T-helper 2 cell treated with Interferon-gamma antibody and Interleukin-4, amounts not matched to agents 100 ng/mL and 5 ng/mL, for 36 hours (primary cell): ENCODE data around the gene DIAPH3. TPM values are rescaled to one million over a fixed set of nuclear protein-coding genes. Genes with fewer than 3 reads are reported as not detected.

Experiments used
- intact Hi-C: fragments of 100-400 bp; cut with micrococcal nuclease; formaldehyde crosslinking; loops from one replicate; pipeline ENCODE4 v1.15.1; 2023
- total RNA-seq: library from RNA; stranded (reverse); gene quantifications from 2 replicates; pipeline ENCODE4 v1.2.3, GENCODE V29; 2022

DIAPH3 gene
- total RNA-seq, 1 donor from 2014 or later: 24.2 TPM

DNA sequence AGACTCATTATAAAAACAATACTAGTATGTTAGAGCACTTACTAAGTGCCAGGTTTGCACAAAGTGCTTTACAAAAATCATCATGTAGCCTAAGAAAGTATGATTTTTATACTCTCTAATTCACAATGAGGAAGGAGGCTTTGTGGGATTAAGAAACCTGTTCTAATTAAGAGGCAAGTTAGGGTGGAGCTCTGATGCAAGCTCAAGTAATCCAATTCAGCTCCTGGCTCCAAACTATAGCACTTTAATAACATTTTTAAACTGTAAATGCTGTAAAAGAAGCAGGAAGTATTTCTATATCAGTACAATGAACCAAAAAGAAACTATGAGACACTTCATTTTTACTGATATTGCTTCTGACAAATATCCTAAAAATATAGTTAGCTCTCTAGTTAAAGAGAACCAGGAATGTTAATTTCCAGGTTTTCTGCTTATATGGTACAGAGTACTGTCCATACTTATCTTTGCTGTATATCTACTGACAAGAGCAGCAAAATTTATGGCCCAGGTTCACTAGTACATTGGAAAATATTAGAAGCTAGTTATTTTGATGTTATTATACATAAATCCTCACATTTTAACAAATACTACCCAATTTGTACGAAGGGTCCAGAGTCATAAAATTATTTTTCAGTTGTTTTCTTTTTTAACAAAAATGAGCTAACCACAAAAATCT is 482.0 kb downstream of the DIAPH3 start:
- intact Hi-C loops: no loop called here

DNA sequence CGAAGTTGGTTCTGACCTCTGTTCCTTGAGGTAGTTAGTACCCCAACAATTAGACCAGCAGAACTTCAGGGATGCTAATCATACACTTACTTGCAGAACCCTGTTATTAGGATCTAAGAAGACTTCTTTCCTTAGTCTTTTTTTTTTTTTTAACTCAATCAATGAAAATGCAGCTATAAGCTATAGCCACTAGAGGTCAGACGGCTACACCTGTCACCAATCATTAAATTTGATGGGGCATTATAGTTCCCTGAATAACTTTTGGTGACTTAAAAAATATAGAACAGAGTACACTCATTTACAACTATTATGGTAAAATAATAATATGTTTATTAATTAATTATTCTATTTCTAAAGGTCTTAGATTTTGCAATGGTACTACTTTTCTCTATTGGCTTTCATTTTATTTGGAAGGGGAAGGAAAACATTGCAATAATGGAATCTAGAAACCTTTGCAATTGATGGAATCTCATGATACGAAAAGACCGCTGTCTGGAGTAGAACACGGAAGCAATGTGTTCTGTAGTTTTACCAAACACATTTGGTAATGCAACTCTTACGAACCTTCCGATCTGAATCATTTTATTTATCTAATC is 483.2 kb downstream of the DIAPH3 start:
- intact Hi-C loops: loop anchor here (1.0 kb wide), 3 partner anchors 226 to 751 kb away; no protein-coding TSS in a partner anchor

DNA sequence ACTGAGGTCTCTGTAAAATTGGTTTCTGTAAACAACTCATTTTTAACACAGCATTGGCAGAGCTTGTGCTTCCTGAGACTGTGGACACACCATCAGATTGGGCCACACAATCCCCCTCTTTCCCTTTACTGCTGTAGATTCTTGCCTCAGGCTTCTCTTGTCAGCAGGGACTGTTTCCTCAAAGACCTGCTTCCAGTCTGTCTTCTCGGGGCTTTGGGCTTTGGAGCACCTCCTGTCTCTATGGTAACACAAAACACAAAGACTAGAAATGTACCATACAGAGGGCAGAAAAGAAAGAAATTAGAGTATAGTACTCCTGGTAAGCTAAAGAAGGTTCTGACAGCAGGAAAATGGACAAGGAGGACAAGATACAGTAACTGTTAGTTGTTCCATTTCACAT is 484.5 kb downstream of the DIAPH3 start:
- intact Hi-C loops: no loop called here

DNA sequence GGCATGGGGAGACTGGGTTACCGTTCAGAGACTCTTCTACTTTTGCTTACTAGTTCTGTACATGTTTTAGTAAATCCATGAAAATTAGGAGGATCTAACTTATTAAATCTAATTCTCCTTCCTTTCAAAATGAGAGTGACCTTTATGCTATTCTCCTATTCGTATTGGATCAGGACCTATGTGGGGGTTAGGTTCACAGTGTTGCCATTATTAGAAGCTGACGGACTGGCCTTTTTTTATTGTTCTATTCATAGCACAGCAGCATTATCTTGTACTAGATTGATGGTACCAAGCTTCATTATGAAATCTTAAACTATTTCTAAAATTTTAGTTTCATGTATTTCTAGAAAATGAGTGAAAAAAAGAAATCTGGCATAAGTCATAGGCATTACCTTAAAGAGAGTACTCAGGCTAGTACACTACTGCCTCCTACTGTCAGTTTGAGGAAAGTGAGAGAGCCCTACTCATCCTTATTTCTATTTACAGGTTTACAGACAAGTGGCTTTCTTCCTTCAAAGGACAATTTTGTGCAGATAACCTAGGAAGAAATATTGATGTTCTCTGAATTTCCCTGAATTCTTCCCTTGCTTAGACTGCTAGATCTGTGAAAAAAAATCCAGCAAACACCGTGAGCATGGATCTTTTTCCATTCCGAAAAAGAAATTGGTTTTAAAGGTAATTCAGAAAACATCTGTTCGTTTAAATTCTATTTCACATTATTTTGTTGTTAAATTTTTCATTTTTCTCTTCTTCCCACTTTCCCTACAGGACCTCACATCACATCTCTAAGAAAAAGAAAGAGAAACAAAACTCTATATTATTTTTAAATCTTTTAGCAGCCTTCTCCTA is 485.5 kb downstream of the DIAPH3 start:
- intact Hi-C loops: loop anchor here (1.0 kb wide), 1 partner anchor 287 kb away; no protein-coding TSS in a partner anchor

DNA sequence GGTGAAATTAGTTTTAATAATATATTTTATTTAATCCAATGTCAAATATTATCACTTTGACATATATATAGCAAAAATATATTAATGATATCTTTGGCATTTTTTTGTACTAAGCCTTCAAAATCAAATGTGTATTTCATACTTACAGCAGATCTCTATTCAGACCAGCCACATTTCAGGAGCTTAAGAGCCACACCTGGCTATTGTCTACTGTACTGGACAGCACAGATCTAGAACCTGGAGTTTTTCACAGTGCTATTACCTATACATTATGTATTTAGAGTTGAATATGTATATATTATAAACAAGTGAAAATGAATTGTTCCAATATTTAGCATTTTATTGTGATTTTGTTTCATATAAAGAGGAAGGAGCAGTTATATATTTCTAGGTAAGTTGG is 486.3 kb downstream of the DIAPH3 start:
- intact Hi-C loops: no loop called here

DNA sequence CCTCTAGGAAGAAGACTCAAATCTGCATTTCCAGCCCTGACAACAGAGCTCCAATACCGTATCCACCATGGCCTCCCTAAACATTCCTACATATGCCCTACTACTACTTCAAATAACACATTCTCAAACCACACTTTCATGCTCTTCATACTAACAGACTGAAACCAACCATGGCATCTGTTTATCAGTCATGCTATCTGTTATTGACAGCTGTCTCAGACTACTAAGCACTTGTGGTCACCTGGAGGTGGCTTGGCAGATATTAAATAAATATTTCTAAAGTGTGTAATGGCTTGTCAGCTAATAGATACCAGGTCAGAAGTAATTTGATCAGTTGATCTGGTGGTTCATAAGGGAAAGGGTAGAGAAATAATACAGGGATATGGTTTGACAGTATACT is 489.1 kb downstream of the DIAPH3 start:
- intact Hi-C loops: no loop called here

DNA sequence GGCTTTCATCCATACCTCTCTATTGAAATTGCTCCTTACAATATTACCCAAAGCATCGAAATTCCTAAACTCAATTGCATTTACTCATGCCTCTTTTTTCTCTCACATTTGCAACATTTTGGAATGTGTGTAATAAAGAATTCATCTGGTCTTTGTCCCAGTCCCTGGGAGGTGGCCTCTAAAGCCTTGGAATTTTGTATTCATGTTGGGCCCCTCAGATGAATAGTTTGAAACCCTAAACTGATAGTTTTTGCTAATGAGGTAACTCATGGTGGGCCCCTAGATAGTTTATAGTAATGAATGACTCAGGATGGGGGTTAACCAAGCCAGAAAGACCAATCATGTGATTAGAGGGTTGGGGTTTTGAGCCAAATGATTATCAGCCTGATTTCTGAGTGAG is 490.4 kb downstream of the DIAPH3 start:
- intact Hi-C loops: no loop called here

DNA sequence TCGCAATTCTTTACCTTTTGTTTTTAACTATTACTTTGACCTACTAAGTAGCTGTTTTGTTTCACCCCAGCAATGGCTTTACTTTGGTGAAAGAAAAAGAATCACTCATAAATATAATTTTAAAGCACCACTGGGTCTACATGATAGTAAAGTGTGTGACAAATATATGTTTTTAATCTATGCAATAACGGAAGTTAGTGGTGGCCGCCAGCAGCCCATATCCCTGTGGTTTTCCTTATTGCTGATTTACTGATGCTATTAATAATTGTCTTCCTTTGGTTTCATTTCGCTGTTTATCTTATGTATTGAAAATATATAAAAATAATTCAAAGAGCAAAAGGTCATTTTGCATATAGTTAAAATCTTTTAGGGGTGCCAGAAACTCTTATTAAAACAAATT is 491.3 kb downstream of the DIAPH3 start:
- intact Hi-C loops: no loop called here

DNA sequence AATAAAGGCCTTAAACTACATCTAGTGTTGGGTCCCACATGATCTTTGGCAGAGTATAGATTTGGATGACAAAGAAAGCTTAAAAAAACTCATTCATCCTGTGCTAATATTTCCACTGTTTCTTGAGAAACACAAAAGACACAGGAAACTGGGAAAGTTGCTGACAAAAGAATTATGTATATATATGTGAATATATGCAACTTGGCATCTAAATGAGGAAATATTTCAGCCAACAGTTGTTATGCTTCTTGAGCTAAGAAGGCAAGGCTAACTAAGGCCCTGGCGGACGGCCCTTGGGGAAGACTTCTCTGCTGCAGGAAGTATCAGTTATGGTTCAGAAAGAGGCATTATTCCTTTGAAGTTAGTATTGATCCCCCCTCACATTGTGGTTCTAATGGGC is 491.8 kb downstream of the DIAPH3 start:
- intact Hi-C loops: no loop called here

DNA sequence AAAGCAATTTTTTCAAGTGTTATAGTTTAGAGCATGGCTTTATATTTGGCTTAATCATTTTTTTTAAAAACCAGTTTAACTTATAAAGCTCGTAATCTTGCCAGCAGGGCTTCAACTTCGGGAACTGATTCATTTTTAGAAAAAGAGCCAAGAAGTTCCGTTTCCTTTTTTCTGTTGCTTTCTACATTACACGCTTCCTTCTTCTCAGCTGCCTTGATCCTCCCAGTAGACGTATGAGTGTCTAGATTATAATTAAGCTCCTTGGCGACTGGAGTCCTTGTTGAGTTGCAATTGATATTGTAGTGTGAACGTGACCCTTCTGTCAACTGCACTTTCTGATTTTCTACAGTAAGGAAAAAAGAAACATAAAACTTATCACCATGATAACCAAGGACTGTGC is 497.2 kb downstream of the DIAPH3 start:
- intact Hi-C loops: no loop called here

DNA sequence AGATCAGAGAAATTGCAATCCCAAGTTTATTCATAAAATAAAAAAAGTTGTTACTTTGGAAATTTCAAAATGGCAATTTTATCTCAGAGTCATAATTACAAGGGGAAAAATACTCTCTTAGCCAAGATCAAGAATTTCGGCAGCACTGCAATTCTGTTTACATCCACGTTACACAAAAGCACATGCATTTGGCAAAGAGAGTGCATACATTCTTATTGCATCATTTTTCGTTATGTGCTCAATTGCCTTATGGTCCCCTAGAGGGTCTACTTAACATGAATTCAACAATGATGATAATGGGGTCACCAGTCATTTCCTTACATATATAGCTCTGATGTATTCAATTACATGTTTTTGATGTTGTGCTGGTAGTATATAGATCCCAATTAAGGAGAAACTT is 498.0 kb downstream of the DIAPH3 start:
- intact Hi-C loops: no loop called here

DNA sequence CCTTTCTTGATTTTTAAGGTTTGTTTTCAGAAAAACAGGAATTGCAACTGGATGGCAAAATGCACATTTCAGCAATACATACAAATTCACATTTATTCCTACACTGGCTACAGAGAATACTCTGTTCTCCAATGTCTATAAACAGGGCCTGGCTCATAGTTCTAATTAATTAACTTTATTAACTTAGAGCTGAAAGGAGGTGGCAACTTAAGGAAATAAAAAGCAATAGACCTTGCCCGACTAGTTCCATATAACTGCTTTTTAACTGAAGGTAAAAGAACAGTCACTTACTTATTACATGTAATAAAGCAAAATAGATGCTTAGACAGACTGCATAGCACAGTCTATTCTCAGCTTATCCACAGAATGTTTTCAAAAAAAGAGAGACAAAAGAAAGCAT is 498.5 kb downstream of the DIAPH3 start:
- intact Hi-C loops: no loop called here

DNA sequence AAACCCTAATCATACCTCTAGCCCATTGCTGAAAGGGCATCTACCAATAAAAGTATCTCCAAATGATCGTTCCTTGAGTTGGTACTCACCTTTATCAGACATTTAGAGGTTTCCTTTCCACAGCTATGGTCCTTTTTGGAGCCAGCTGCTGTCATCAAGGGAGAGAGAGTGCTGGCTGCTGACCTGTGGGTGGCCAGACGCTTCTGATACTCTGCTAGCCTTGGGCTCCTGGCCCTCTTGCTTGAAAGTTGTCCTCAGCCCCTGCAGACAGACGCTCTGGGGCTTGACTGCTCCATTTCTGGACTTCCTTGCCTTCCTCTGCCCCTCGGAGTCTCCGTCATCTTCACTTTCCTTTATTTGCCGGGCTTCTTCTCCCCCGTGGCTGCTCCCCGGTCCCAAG is 499.1 kb downstream of the DIAPH3 start:
- intact Hi-C loops: no loop called here

DNA sequence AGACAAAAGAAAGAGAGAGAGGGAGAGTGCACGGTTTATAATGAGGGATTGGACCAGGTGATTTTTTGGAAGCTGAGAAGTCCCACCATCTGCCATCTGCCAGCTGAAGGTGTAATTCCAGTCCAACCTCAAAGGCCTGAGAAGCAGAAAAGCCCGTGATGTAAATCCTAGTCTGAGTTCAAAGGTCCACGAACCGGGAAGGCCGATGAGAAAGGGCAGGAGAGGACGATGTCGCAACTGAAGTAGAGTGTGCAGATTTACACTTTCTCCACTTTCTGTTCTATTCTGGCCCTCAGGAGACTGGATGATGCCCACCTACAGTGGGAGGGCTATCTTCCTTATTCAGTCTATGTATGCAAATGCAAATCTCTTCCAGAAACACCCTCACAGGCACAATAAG is 500.0 kb downstream of the DIAPH3 start:
- intact Hi-C loops: no loop called here

DNA sequence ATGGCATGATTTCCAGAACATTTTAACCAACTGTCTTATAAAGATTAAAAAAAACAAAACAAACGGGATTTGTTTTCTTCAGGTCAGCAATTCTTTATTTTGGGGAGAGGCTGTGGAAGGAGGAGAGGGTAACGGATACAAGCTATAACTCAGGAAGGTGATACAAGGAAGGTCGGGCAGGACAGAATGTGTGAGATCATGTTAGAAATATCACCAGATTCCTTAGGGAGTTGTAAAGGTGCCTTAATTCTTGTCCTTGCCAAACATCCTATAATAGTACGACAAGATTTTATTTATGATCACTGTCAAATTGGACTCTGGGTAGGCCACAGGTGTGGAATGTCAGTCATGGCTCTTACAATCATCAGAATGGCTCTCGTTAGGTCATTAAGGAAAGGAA is 503.1 kb downstream of the DIAPH3 start:
- intact Hi-C loops: no loop called here

DNA sequence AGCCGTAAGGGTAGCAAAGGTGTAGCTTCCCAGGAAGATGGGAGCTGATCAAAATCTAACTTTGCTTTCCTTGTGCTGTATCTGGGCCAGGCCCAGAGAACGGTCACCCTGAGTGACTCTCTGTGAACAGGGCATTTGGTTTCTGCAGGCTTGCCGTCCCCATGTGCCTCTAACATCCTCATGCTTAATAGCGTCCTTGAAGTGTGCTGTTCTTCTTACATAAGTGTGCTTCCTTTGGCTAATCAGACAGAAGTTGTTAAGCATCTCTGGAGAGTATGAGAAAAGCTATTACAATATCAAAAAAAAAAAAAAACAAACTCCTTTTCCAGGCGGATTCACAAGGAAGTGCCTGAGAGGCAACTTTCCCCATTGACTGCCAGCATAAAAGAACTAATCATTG is 503.7 kb downstream of the DIAPH3 start:
- intact Hi-C loops: no loop called here

DNA sequence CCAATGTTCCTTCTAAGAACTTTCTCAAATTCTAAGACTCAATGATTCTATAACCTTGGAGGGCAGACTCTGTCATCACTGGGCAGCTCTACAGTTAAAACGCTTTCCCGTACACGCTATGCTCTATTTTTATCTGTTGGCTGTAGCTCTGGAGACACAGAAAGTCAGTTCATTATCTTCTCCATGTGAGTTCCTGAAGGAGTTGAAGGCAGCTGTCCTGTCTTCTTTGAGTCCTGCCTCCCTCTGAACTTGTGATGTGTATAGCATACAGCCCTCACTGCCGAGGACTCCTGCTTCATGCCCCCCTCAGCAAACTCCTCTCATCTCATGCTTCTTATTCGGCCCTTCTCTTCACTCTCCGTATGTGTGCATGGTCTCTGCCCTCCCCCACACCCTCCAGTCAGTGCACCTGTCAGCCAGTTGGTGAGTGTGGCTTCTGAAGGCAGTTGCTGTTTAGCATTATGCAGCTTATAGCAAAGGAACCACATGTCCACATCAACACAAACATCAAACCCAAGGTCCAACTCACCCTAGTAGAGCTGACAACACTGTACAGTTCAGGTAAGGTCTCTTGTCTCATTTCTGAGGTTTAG is 504.9 kb downstream of the DIAPH3 start:
- intact Hi-C loops: no loop called here

DNA sequence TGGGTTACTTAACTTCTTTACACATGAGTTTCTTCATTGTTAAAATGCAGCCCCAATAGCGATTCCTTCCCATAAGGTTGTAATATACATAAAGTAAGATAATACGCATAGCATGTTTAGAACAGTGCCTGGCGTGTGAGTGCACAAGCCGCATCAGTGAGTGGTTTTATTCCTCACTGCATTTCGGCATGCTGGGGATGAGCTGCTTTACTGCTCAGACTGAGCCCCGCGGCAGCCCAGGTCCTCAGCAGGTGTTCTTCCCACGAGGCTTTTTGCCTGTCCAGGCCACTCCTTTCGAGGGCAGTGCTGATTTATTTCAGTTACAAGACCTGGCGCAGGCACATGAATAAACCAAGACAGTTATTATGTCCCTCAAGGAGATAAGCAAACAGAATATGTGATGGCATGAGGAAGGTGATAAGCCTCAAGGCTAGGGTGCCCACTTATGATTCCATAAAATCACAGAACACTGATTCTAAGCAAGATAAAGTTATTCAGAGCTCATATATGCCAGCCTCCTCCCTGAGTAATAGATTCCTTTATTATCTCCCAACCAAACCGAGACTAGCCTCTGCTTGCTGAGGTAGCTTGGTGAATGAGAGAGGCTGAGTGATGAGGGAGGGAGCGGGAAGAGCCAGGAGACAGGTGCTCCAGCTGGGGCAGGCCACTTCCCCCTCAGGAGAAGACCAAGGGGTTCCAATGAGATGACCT is 505.5 kb downstream of the DIAPH3 start:
- intact Hi-C loops: no loop called here

DNA sequence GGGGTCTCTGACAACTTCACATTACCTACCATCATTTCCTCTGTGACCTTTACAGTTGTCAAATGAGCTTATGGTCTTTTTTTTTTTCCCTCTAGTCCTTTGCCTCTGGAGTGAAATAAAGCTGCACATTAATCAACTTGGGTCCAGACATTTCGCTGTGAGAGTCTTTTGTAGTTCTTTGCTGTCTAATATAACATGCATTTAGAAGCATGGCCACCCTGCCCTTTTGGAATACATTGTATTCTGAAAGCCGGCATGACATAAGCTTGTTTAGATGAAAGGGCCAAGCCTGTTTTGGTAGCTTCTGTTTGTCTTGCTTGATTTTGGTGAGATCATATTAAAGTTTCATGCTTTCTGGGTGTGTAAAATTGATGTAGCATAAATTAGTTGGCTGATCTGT is 509.8 kb downstream of the DIAPH3 start:
- intact Hi-C loops: no loop called here

DNA sequence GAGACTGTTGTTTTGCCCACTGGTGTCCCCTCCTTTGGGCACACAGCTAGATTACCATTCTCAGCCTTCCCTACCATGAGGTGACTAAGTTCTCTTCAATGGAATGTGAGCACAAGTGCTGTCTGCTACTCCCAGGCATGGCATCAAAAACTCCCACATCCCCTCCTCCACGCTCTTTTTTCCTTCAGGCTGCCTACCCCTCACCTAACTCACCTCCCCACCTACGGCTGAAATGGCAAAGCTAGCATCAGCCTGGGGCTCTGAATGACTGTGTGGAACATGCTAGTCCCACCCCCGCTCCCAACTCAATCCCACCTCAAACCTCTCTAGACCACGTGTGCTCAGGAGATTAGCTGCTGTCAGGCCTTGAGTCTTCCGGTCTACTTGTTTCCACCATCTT is 512.2 kb downstream of the DIAPH3 start:
- intact Hi-C loops: no loop called here

DNA sequence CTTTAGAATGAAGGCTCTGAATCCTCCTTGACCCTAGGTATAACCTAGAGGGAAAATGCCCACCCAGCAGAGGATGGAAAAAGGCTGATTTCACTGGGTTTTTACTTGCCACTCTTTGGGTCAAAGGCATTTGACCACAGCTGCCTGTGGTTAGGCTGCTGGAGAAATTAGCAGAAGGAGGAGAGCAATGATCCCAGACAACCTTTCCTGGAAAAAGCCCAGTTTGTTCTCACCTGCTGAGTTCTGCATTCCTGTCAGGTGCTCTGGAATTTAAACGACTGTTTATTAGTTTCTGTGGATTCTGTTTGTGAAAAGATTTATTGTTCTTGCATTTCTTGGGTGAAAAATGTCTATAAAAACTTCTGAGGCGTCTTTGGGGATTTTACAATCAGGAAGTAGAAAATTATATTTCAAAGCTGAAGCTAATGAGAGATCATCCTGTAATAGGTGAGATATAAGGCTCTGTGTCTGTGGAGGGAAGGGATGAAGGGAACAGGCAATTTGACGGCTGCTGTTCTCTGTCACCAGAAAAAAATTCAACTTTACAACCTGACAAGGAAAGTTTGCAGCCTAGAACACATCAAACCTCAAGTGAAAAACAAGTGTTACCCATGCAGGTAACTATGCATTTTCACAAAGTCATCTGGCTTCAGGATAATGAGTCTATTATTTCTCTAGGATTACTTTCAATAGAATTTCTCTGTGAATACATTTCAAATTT is 519.7 kb downstream of the DIAPH3 start:
- intact Hi-C loops: no loop called here
